ENCODE results near the gene ZMAT5. TPM values are rescaled to one million over a fixed set of nuclear protein-coding genes. Genes with fewer than 3 reads are reported as not detected.

Gene ZMAT5
- polyA plus RNA-seq, 1 donor (not counting 4 experiments of a cell fraction or from before 2014, with no cell fraction given) = 11.1 TPM

GRCh38 chr22:29782061-29782845, 15.4 kb upstream of the ZMAT5 start:
- Histone ChIP-seq H3K9me1 (ENCODE audit: control insufficient read depth, extremely low read depth, insufficient read depth, low read length) (no peaks in the 10 kb centered on the region), H3K27me3 (ENCODE audit: control insufficient read depth, extremely low read depth, insufficient read depth, low read length) (no peaks in the 10 kb centered on the region), H3K4me2 (ENCODE audit: control insufficient read depth, extremely low read depth, insufficient read depth, low read depth, low read length) (peak overlapping the region; percentile 6), H3K4me3 (ENCODE audit: control insufficient read depth in 2 of 3, extremely low read depth in 1 of 3, insufficient read depth in 2 of 3, low read depth in 1 of 3, low read length in 3 of 3) (no peak overlapping the region), H3K79me2 (ENCODE audit: control insufficient read depth, insufficient read depth, low read length) (no peaks in the 10 kb centered on the region), H3K9me3 (ENCODE audit: control insufficient read depth, low read depth, low read length) (no peaks in the 10 kb centered on the region), H3K9ac (ENCODE audit: control insufficient read depth, extremely low read depth, insufficient read depth, low read length) (peak overlapping the region; percentile 59), H3K27ac (ENCODE audit: control insufficient read depth, insufficient read depth, low read length) (peak overlapping the region; percentile 83), H3K36me3 (ENCODE audit: control insufficient read depth in 2 of 2, extremely low read depth in 1 of 2, insufficient read depth in 2 of 2, low read length in 2 of 2) (peaks cover 0 to 3% of the 10 kb centered on the region in 2 experiments), H2AFZ (ENCODE audit: control insufficient read depth, low read length) (peak overlapping the region; percentile 59), H3K4me1 (ENCODE audit: control insufficient read depth, extremely low read depth, insufficient read depth, low read length) (peaks cover 43% of the 10 kb centered on the region), H4K20me1 (ENCODE audit: control insufficient read depth, extremely low read depth, insufficient read depth, low read length) (no peaks in the 10 kb centered on the region)
- dilution Hi-C loops (cut with MboI; ENCODE audit: extremely low pct_ligation_motif_present, low sequenced_read_pairs) = no loop called here
- TF ChIP-seq EZH2 (IDR thresholded peaks at IDR 0.05; ENCODE audit: low read length) (no peak), CTCF (optimal IDR thresholded peaks at IDR 0.05 in 1 of 3, IDR thresholded peaks at IDR 0.05 in 1 of 3, conservative IDR thresholded peaks at IDR 0.05 in 1 of 3; ENCODE audit: extremely low read depth in 1 of 3, insufficient read depth in 2 of 3, low read length in 3 of 3) (no peak)
- peak; percentile 62 for FAIRE-seq
- no peak for DNase-seq (ENCODE audit: low read depth, low spot score)

- Histone ChIP-seq H3K4me2 (ENCODE audit: control insufficient read depth, extremely low read depth, insufficient read depth, low read depth, low read length) (peak overlapping the region; percentile 63), H3K79me2 (ENCODE audit: control insufficient read depth, insufficient read depth, low read length) (no peaks in the 10 kb centered on the region), H3K27me3 (ENCODE audit: control insufficient read depth, extremely low read depth, insufficient read depth, low read length) (no peaks in the 10 kb centered on the region), H3K36me3 (ENCODE audit: control insufficient read depth in 2 of 2, extremely low read depth in 1 of 2, insufficient read depth in 2 of 2, low read length in 2 of 2) (no peaks in the 10 kb centered on the region), H3K4me1 (ENCODE audit: control insufficient read depth, extremely low read depth, insufficient read depth, low read length) (peaks cover 41% of the 10 kb centered on the region), H3K9me3 (ENCODE audit: control insufficient read depth, low read depth, low read length) (no peaks in the 10 kb centered on the region), H3K4me3 (ENCODE audit: control insufficient read depth in 2 of 3, extremely low read depth in 1 of 3, insufficient read depth in 2 of 3, low read depth in 1 of 3, low read length in 3 of 3) (no peak overlapping the region), H4K20me1 (ENCODE audit: control insufficient read depth, extremely low read depth, insufficient read depth, low read length) (no peaks in the 10 kb centered on the region), H2AFZ (ENCODE audit: control insufficient read depth, low read length) (peak overlapping the region; percentile 74), H3K9ac (ENCODE audit: control insufficient read depth, extremely low read depth, insufficient read depth, low read length) (peak overlapping the region; percentile 66), H3K9me1 (ENCODE audit: control insufficient read depth, extremely low read depth, insufficient read depth, low read length) (no peaks in the 10 kb centered on the region), H3K27ac (ENCODE audit: control insufficient read depth, insufficient read depth, low read length) (peak overlapping the region; percentile 83)
- TF ChIP-seq EZH2 (IDR thresholded peaks at IDR 0.05; ENCODE audit: low read length) (no peak), CTCF (optimal IDR thresholded peaks at IDR 0.05 in 1 of 3, IDR thresholded peaks at IDR 0.05 in 1 of 3, conservative IDR thresholded peaks at IDR 0.05 in 1 of 3; ENCODE audit: extremely low read depth in 1 of 3, insufficient read depth in 2 of 3, low read length in 3 of 3) (no peak)
- DNase-seq (ENCODE audit: low read depth, low spot score) = no peak
- dilution Hi-C loops (cut with MboI; ENCODE audit: extremely low pct_ligation_motif_present, low sequenced_read_pairs) = no loop called here
- peak; percentile 98 for FAIRE-seq
Observed at GRCh38 chr22:29780748-29781676, 14.2 kb upstream of the ZMAT5 start.
